Measurements from ENCODE around the gene ADGRG1. TPM values are rescaled to one million over a fixed set of nuclear protein-coding genes. Genes with fewer than 3 reads are reported as not detected.

Gene ADGRG1
- total RNA-seq, 1 donor from 2014 or later: 13.9 TPM

- Histone ChIP-seq H3K9me3 (ENCODE audit: insufficient read depth, low read depth, low read length) (no peaks in the 10 kb centered on the region), H3K9ac (ENCODE audit: low read length) (no peak overlapping the region), H3K79me2 (ENCODE audit: insufficient read depth, low read length) (no peaks in the 10 kb centered on the region), H3K27ac (ENCODE audit: low read depth, low read length) (no peak overlapping the region), H3K4me2 (ENCODE audit: low read length) (no peak overlapping the region), H4K20me1 (ENCODE audit: insufficient read depth, low read length) (no peaks in the 10 kb centered on the region), H3K27me3 (ENCODE audit: insufficient read depth, low read length) (no peaks in the 10 kb centered on the region), H3K4me1 (ENCODE audit: insufficient read depth, low read length) (no peaks in the 10 kb centered on the region), H3K4me3 (ENCODE audit: insufficient read depth, low read depth, low read length) (no peak overlapping the region), H2AFZ (ENCODE audit: low read depth, low read length) (no peak overlapping the region), H3K36me3 (ENCODE audit: insufficient read depth, low read length) (no peaks in the 10 kb centered on the region)
- Mint-ChIP-seq H3K27ac (ENCODE audit: unreplicated experiment) (no peak overlapping the region), H3K4me3 (ENCODE audit: unreplicated experiment) (no peak overlapping the region), H3K27me3 (ENCODE audit: low read depth, unreplicated experiment) (peaks cover 8% of the 10 kb centered on the region), H3K9me3 (ENCODE audit: unreplicated experiment) (no peaks in the 10 kb centered on the region), H3K4me1 (ENCODE audit: low read depth, unreplicated experiment) (no peaks in the 10 kb centered on the region), H3K36me3 (ENCODE audit: low read depth, unreplicated experiment) (peaks cover 3% of the 10 kb centered on the region)
- TF ChIP-seq CTCF (IDR thresholded peaks at IDR 0.05; ENCODE audit: insufficient read depth, low read depth, low read length): no peak
- TF ChIP-seq EZH2 (IDR thresholded peaks at IDR 0.05; ENCODE audit: insufficient read depth, low read length): no peak
- no peak for DNase-seq (ENCODE audit: low read depth)
- FAIRE-seq: no peak
These were observed 35.0 kb downstream of the ADGRG1 start for GRCh38 chr16:57663436-57663835.

GRCh38 chr16:57663917-57664661 lies 35.7 kb downstream of the ADGRG1 start:
- Histone ChIP-seq H4K20me1 (ENCODE audit: insufficient read depth, low read length) (no peaks in the 10 kb centered on the region), H3K4me2 (ENCODE audit: low read length) (no peak overlapping the region), H3K9me3 (ENCODE audit: insufficient read depth, low read depth, low read length) (no peaks in the 10 kb centered on the region), H3K27ac (ENCODE audit: low read depth, low read length) (no peak overlapping the region), H2AFZ (ENCODE audit: low read depth, low read length) (no peak overlapping the region), H3K4me1 (ENCODE audit: insufficient read depth, low read length) (no peaks in the 10 kb centered on the region), H3K4me3 (ENCODE audit: insufficient read depth, low read depth, low read length) (no peak overlapping the region), H3K27me3 (ENCODE audit: insufficient read depth, low read length) (no peaks in the 10 kb centered on the region), H3K36me3 (ENCODE audit: insufficient read depth, low read length) (no peaks in the 10 kb centered on the region), H3K9ac (ENCODE audit: low read length) (no peak overlapping the region), H3K79me2 (ENCODE audit: insufficient read depth, low read length) (no peaks in the 10 kb centered on the region)
- no peak for TF ChIP-seq EZH2 (IDR thresholded peaks at IDR 0.05; ENCODE audit: insufficient read depth, low read length)
- no peak for TF ChIP-seq CTCF (IDR thresholded peaks at IDR 0.05; ENCODE audit: insufficient read depth, low read depth, low read length)
- Mint-ChIP-seq H3K27me3 (ENCODE audit: low read depth, unreplicated experiment) (peaks cover 11% of the 10 kb centered on the region), H3K9me3 (ENCODE audit: unreplicated experiment) (no peaks in the 10 kb centered on the region), H3K4me1 (ENCODE audit: low read depth, unreplicated experiment) (no peaks in the 10 kb centered on the region), H3K36me3 (ENCODE audit: low read depth, unreplicated experiment) (peaks cover 3% of the 10 kb centered on the region), H3K4me3 (ENCODE audit: unreplicated experiment) (no peak overlapping the region), H3K27ac (ENCODE audit: unreplicated experiment) (no peak overlapping the region)
- DNase-seq (ENCODE audit: low read depth): no peak
- no peak for FAIRE-seq

- H3K4me3 ChIP-seq (ENCODE audit: insufficient read depth, low read depth, low read length): no peak overlapping the region
- FAIRE-seq (no peak), DNase-seq (ENCODE audit: low read depth) (no peak)
- H3K27ac ChIP-seq (ENCODE audit: low read depth, low read length): no peak overlapping the region
- no peaks in the 10 kb centered on the region for H3K4me1 ChIP-seq (ENCODE audit: insufficient read depth, low read length)
- no peaks in the 10 kb centered on the region for H3K36me3 ChIP-seq (ENCODE audit: insufficient read depth, low read length)
- Mint-ChIP-seq H3K4me3 (ENCODE audit: unreplicated experiment) (no peak overlapping the region), H3K4me1 (ENCODE audit: low read depth, unreplicated experiment) (no peaks in the 10 kb centered on the region), H3K27ac (ENCODE audit: unreplicated experiment) (no peak overlapping the region), H3K36me3 (ENCODE audit: low read depth, unreplicated experiment) (peaks cover 3% of the 10 kb centered on the region), H3K9me3 (ENCODE audit: unreplicated experiment) (no peaks in the 10 kb centered on the region), H3K27me3 (ENCODE audit: low read depth, unreplicated experiment) (peaks cover 11% of the 10 kb centered on the region)
- H2AFZ ChIP-seq (ENCODE audit: low read depth, low read length): no peak overlapping the region
- H3K9me3 ChIP-seq (ENCODE audit: insufficient read depth, low read depth, low read length): no peaks in the 10 kb centered on the region
- H3K79me2 ChIP-seq (ENCODE audit: insufficient read depth, low read length): no peaks in the 10 kb centered on the region
- H3K4me2 ChIP-seq (ENCODE audit: low read length): no peak overlapping the region
- H3K9ac ChIP-seq (ENCODE audit: low read length): no peak overlapping the region
- no peaks in the 10 kb centered on the region for H4K20me1 ChIP-seq (ENCODE audit: insufficient read depth, low read length)
- no peaks in the 10 kb centered on the region for H3K27me3 ChIP-seq (ENCODE audit: insufficient read depth, low read length)
- no peak for TF ChIP-seq CTCF (IDR thresholded peaks at IDR 0.05; ENCODE audit: insufficient read depth, low read depth, low read length)
- no peak for TF ChIP-seq EZH2 (IDR thresholded peaks at IDR 0.05; ENCODE audit: insufficient read depth, low read length)
These were observed 36.2 kb downstream of the ADGRG1 start for GRCh38 chr16:57664662-57665025.
